Measurements from ENCODE around the gene RNF130. TPM values are rescaled to one million over a fixed set of nuclear protein-coding genes. Genes with fewer than 3 reads are reported as not detected.
A peak's percentile ranks its signal among the peaks of the same experiment; 100 is the strongest.

The RNF130 gene
- total RNA-seq, 2 experiments from 2014 or later, result 10.7 to 11.5 TPM

DNA sequence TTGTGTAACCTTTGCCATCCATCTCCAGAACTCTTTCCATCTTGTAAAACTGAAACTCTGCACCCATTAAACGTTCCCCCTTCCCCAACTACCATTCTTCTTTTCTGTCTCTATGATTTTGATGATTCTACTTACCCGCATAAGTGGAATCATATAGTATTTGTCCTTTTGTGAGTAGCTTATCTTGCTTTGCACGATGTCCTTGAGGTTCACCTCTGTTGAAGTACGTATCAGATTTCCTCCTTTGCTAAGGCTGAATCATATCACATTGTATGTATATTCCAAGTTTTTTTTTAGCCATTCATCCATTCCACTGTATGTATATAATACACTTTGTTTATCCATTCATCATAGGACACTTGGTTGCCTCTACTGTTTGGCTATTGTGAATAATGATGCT is 2.9 kb upstream of the RNF130 start:
- ATAC-seq (ENCODE audit: low read depth) (no peak), DNase-seq (no peak)
- no peak overlapping the region for H3K27ac Mint-ChIP-seq
- H3K27me3 Mint-ChIP-seq, result peaks cover 25% of the 10 kb centered on the region
- POLR2A ChIA-PET, result no interaction called here
- peaks cover 2% of the 10 kb centered on the region for H3K36me3 Mint-ChIP-seq
- H3K9me3 Mint-ChIP-seq, result peaks cover 3% of the 10 kb centered on the region
- H3K4me3 Mint-ChIP-seq, result no peak overlapping the region
- H3K4me1 Mint-ChIP-seq, result peaks cover 8% of the 10 kb centered on the region

DNA sequence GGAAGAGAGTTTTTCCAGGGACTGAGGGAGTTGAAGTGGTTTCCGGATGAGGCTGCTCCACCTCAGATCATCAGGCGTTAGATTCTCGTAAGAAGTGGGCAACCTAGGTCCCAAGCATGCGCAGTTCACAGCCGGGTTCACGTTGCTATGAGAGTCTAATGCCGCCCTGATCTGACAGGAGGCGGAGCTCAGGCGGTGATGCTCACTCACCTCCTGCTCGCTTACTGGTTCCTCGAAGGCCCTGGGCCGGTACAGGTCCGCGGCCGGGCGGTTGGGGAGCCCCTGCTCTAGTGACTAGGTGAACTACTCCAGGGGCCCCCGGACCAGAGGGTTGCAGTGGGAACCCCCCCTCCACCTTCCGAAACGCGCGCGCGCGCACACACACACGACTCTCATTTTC is 997 bp upstream of the RNF130 start:
- ATAC-seq (ENCODE audit: low read depth), result no peak
- Mint-ChIP-seq H3K36me3 (peaks cover 2% of the 10 kb centered on the region), H3K4me3 (peak overlapping the region; percentile 74), H3K4me1 (peaks cover 8% of the 10 kb centered on the region), H3K27me3 (peaks cover 27% of the 10 kb centered on the region), H3K9me3 (peaks cover 3% of the 10 kb centered on the region), H3K27ac (no peak overlapping the region)
- no peak for DNase-seq
- POLR2A ChIA-PET, result no interaction called here

DNA sequence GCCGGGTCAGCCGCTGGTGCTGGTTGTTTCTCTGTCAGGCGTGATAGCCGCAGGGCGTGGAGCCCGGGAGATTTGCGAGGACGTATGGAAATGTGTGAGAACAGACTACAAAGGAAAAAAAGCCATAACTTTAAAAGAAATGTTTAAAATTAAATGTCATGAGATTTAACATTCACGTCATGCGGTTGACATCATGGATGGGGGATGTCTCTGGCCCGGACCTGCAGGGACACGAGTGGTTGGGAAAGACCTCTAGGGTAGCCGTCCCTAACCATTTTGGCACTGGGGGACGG is 643 bp upstream of the RNF130 start:
- DNase-seq (no peak), ATAC-seq (ENCODE audit: low read depth) (no peak)
- H3K4me1 Mint-ChIP-seq, result peaks cover 8% of the 10 kb centered on the region
- peaks cover 27% of the 10 kb centered on the region for H3K27me3 Mint-ChIP-seq
- H3K4me3 Mint-ChIP-seq, result peak overlapping the region; percentile 51
- peaks cover 3% of the 10 kb centered on the region for H3K9me3 Mint-ChIP-seq
- H3K27ac Mint-ChIP-seq, result peak overlapping the region; percentile 58
- POLR2A ChIA-PET, result no interaction called here
- H3K36me3 Mint-ChIP-seq, result peaks cover 2% of the 10 kb centered on the region

DNA sequence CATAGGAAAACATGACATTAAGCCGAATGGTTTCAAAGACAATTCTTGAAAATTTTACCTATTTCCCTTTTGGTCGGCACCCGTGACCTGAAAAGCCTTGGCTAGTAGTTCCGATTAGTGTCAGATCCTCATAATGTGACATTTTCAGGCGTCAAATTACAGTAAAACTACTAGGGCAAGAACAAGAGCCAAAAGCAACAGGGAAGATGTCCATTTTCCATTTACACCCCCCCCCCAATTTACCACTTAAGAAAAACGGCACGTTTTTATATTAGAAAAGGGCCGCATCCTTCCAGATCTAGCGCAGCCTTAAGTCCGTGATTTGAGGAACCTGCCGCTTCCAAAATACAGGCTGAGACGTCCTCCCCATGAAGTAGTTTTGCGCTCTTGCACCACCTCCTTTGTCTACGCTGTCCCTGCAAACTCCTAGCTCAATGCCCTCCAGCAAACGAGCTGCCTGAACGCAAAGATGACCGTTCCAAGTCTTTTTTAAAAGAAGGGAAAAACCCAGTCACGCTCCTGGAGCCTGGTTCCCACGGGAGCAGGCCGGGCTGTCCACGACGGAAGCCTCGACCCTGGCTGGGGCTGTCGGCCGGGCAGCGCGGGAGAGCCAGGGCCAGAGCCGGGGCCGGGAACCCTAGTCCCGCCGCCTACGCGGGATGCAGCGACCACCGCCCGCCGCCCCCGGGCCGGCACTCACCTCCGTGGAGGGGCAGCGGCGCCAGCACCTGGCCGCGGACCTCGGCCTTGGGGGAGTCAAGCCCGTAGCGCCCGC is 616 bp downstream of the RNF130 start:
- H3K36me3 Mint-ChIP-seq, result peaks cover 3% of the 10 kb centered on the region
- ATAC-seq (ENCODE audit: low read depth), result peak; percentile 11
- POLR2A ChIA-PET, result no interaction called here
- peaks cover 27% of the 10 kb centered on the region for H3K27me3 Mint-ChIP-seq
- peaks cover 8% of the 10 kb centered on the region for H3K4me1 Mint-ChIP-seq
- H3K27ac Mint-ChIP-seq, result peak overlapping the region; percentile 52
- peaks cover 3% of the 10 kb centered on the region for H3K9me3 Mint-ChIP-seq
- no peak for DNase-seq
- H3K4me3 Mint-ChIP-seq, result peak overlapping the region; percentile 78

DNA sequence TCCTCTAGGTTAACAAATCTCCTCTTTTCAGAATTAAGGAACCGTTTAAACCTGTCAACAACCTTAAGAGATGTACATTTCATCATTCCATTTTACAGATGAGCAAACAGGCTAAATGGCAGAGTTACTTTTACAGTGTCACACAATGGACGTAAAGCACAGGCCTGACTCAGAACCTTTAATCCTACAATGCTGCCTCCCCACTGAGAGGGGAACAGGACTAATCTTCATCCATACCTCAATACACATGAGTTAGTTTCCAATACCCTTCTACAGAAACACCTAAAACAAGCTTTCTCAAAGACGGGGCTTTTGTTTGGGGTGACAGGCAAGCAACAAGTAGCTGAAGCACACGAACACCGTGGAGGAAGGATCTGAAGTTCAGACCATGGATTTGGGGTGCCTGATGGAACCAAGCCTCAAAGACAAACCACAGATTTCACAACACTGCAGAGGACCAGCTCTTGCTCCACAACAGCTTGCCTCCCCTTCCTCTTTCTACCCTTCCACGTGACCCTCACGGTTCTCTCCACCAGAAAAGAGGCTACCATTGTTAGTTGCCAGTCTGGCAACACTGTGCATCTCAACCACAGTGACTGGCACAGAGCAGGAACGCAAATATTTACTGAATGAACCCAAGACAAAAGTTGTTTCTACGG is 1.8 kb downstream of the RNF130 start:
- peaks cover 3% of the 10 kb centered on the region for H3K36me3 Mint-ChIP-seq
- DNase-seq (no peak), ATAC-seq (ENCODE audit: low read depth) (no peak)
- POLR2A ChIA-PET, result no interaction called here
- H3K4me1 Mint-ChIP-seq, result peaks cover 8% of the 10 kb centered on the region
- no peak overlapping the region for H3K27ac Mint-ChIP-seq
- no peak overlapping the region for H3K4me3 Mint-ChIP-seq
- H3K27me3 Mint-ChIP-seq, result peaks cover 24% of the 10 kb centered on the region
- peaks cover 3% of the 10 kb centered on the region for H3K9me3 Mint-ChIP-seq

DNA sequence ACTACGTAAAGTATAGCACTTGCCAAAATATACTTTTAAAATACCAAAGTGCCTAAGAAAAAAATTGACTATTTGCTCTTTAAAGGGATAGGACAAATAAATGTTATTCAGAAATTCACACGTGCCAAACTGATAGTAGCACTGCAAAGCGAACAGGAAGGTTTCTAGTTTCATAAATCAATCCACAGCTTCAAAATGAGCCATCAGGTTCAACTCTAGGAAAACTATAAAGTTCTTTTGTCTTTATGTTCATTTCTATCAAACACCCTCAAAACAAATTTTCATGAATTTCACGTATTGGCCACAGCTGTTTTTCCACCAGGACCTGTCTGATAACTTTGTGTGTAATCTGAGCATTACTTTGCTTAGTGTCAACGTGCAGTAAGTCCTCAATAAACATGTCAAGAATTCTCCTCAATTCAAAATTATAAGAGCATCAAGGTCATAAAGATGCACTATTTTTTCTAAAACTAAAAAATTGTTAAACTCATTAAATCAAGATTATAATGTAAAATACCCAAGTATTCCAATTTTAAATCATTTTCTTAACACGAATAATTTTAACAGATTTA is 3.0 kb downstream of the RNF130 start:
- ATAC-seq (ENCODE audit: low read depth), result no peak

DNA sequence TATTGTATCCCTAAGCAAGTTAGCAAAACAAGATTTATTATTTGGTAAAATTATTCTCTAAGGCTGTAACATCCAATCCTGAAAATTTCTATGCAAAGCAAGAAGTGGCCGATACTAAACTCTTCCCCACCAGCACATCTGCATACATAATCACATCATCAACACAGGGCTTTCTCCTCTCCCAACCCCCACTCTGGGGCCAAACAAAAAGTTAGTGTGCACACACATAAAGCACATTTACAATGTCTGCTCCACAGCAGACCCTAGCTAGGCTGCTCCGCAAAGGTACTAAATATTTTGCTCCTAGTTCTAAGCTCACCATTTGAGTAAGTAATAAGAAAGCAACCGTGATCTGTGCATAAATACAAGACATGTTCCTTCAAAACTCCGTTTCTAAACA is 3.6 kb downstream of the RNF130 start:
- ATAC-seq (ENCODE audit: low read depth) (no peak), DNase-seq (no peak)
- H3K9me3 Mint-ChIP-seq, result peaks cover 6% of the 10 kb centered on the region
- POLR2A ChIA-PET, result no interaction called here
- H3K27me3 Mint-ChIP-seq, result peaks cover 21% of the 10 kb centered on the region
- H3K4me3 Mint-ChIP-seq, result no peak overlapping the region
- H3K27ac Mint-ChIP-seq, result no peak overlapping the region
- H3K4me1 Mint-ChIP-seq, result peaks cover 8% of the 10 kb centered on the region
- peaks cover 3% of the 10 kb centered on the region for H3K36me3 Mint-ChIP-seq

More for the DNA sequence above, 3.0 kb downstream of the RNF130 start:
- no peak overlapping the region for H3K27ac Mint-ChIP-seq
- no peak for DNase-seq
- H3K36me3 Mint-ChIP-seq, result peaks cover 3% of the 10 kb centered on the region
- no peak overlapping the region for H3K4me3 Mint-ChIP-seq
- POLR2A ChIA-PET, result no interaction called here
- H3K27me3 Mint-ChIP-seq, result peaks cover 19% of the 10 kb centered on the region
- H3K9me3 Mint-ChIP-seq, result peaks cover 3% of the 10 kb centered on the region
- peaks cover 8% of the 10 kb centered on the region for H3K4me1 Mint-ChIP-seq

DNA sequence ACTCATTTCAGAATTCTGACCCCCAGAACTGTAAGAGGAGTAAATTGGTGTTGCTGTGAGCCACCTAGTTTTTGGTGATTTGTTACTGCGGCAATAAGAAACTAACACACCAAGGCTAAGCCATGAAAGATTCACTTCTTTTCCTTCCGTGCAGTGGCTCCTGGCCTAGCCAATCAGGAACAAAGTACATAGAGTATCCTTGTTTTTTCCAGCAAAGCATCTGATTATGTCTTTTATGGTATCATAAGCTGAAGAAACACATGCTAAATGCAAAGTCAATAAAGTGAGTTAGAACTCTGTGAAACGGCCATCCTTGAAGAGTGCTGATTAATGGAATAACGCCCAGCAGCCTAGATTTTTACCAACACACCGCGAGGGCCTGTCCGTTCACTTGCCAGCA is 11.4 kb downstream of the RNF130 start:
- H3K36me3 Mint-ChIP-seq, result no peaks in the 10 kb centered on the region
- POLR2A ChIA-PET, result no interaction called here
- H3K27me3 Mint-ChIP-seq, result peaks cover 4% of the 10 kb centered on the region
- no peaks in the 10 kb centered on the region for H3K4me1 Mint-ChIP-seq
- H3K4me3 Mint-ChIP-seq, result no peak overlapping the region
- no peak for ATAC-seq (ENCODE audit: low read depth)
- H3K27ac Mint-ChIP-seq, result no peak overlapping the region
- peaks cover 3% of the 10 kb centered on the region for H3K9me3 Mint-ChIP-seq
- no peak for DNase-seq

DNA sequence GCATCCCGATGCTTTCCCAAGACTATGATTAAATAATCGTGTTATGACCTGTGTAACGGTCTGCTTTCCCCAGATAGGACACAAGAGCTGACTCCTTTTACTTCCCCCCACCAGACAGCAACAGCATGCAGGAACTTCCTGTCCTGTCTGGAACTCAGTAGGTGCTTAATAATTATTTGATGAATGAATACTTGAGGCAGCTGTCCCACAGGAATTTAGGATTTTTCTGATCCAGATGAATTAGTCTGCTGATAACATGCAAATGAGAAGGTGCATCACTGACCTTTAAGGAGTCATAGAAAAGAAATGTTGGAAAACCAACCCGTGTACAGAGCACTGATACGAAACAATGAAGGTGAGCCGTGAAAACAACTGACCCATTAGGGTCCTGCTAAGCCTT is 12.2 kb downstream of the RNF130 start:
- POLR2A ChIA-PET, result interaction anchor here (0.6 kb wide), 1 partner anchor 234 kb away, joined by 6 read pairs; no protein-coding TSS in a partner anchor
- DNase-seq, result no peak
- Mint-ChIP-seq H3K9me3 (peaks cover 3% of the 10 kb centered on the region), H3K36me3 (no peaks in the 10 kb centered on the region), H3K4me3 (no peak overlapping the region), H3K27ac (no peak overlapping the region), H3K4me1 (no peaks in the 10 kb centered on the region), H3K27me3 (peaks cover 4% of the 10 kb centered on the region)
- ATAC-seq (ENCODE audit: low read depth), result no peak

DNA sequence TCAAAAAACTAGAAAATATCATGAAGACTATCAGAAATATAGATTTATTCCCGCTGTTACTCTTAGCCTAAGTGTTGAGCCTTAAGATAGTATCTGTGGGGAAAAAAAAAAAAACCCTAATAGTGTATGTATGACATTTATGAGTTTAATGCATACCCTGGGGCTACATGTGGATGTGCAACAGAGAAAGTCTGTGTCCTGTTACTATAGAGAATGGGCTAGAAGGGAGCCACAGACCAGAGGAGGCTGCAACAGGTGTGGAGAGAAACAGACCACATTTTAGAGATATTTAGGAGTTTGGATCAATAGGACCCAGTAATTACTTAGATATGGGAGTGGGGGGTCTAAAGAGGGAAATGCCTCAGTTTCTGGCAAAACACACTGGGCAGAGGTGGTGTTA is 15.4 kb downstream of the RNF130 start:
- Mint-ChIP-seq H3K36me3 (no peaks in the 10 kb centered on the region), H3K4me1 (no peaks in the 10 kb centered on the region), H3K27me3 (peaks cover 2% of the 10 kb centered on the region), H3K4me3 (no peak overlapping the region), H3K9me3 (no peaks in the 10 kb centered on the region), H3K27ac (no peak overlapping the region)
- no peak for ATAC-seq (ENCODE audit: low read depth)
- DNase-seq, result no peak
- POLR2A ChIA-PET, result no interaction called here

DNA sequence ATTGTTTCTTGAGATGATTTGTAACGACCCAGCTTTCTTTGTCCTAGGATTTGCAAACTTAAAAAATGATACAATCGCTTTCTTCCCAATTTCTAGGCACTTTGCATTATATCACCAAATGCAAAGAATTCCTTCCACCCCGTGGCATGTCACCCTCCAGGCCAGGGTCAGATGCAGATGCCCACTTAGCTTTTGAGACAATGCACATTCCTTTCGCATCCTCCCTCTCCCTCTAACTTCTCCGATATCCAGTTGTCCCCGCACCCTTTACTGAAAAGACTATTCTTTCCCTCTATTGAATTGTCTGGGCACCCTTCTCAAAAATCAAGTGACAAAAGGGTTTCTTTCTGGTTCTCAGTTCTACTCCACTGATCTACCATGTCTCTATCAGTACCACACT is 17.3 kb downstream of the RNF130 start:
- Mint-ChIP-seq H3K9me3 (no peaks in the 10 kb centered on the region), H3K4me3 (no peak overlapping the region), H3K4me1 (no peaks in the 10 kb centered on the region), H3K27me3 (peaks cover 2% of the 10 kb centered on the region), H3K36me3 (no peaks in the 10 kb centered on the region), H3K27ac (no peak overlapping the region)
- DNase-seq (no peak), ATAC-seq (ENCODE audit: low read depth) (no peak)
- POLR2A ChIA-PET, result no interaction called here

DNA sequence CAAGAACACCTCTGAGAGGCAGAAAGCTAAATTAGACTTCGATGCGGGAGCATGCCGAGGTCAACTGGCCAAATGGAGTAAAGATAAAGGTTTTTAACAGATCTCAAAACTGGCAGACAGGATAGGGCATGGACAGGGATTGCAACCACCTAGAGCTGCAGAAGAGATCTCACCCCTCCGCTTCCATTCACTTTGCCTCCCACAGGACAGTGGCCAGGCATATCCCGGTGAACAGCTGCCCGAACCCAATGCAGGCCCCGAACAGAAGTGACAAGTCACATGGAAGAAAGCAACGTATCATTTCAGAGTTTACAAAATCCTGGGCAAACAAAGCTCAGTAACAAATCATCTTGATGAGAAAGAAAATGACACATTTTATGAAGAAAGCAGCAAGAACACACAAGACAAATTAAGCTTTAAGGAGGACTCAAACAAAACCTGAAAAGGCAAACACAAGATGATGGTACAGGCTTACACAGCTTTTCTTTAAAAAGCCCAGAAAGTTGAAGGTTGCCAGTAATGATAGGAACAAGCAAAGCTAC is 18.4 kb downstream of the RNF130 start:
- no peaks in the 10 kb centered on the region for H3K36me3 Mint-ChIP-seq
- H3K27ac Mint-ChIP-seq, result no peak overlapping the region
- no peaks in the 10 kb centered on the region for H3K9me3 Mint-ChIP-seq
- no peak overlapping the region for H3K4me3 Mint-ChIP-seq
- H3K4me1 Mint-ChIP-seq, result no peaks in the 10 kb centered on the region
- no peak for DNase-seq
- peaks cover 2% of the 10 kb centered on the region for H3K27me3 Mint-ChIP-seq
- no peak for ATAC-seq (ENCODE audit: low read depth)
- POLR2A ChIA-PET, result no interaction called here

DNA sequence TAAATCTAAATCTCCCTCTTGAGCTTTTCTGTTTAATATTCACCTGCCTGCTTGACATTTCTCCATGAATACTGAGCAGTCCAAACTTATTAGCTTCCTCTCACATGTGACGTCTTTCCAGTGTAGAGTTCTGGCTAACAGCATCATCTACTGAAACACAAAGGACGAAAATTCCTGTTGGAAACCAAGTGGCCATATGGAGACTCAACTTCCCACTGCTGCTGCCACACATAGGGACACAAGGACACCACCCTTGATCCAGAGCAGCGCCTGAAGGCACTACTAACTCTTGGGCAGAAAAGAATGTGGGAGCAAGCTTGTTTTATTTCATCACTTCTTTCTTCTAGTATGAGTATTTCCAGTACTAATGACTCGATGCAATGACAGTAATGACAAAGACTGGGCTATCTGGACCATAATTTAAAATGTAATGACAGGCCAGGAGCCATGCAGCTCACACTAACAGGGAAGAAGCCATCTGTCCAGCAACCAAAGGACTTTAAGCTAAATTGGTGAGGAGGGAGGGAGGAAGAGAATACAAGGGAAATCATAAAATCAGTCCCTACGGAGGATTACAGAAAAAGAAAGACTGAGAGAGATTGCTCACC is 19.2 kb downstream of the RNF130 start:
- no peaks in the 10 kb centered on the region for H3K9me3 Mint-ChIP-seq
- no peaks in the 10 kb centered on the region for H3K4me1 Mint-ChIP-seq
- DNase-seq, result no peak
- H3K27ac Mint-ChIP-seq, result no peak overlapping the region
- H3K36me3 Mint-ChIP-seq, result no peaks in the 10 kb centered on the region
- ATAC-seq (ENCODE audit: low read depth), result no peak
- H3K27me3 Mint-ChIP-seq, result peaks cover 2% of the 10 kb centered on the region
- H3K4me3 Mint-ChIP-seq, result no peak overlapping the region
- POLR2A ChIA-PET, result no interaction called here

Measured in activated naive CD8-positive, alpha-beta T cell treated with anti-CD3 and anti-CD28 coated beads, Interleukin-2, amount 10 ng/mL, durations not matched to agents 7 days and 5 days (primary cell).